A549 (cell line): ENCODE results near the gene HCFC1R1.

Experiments
- CBX8 ChIP-seq: fragments of 200-600 bp; sonication (generic); IDR thresholded peaks from 2 replicates; pipeline ENCODE4 v1.6.1; 2016
- MAX ChIP-seq: IDR thresholded peaks from 2 replicates; pipeline ENCODE4 v1.6.1; 2012
- RCOR1 ChIP-seq: fragments of 150-350 bp; IDR thresholded peaks from 2 replicates; pipeline ENCODE4 v1.6.1; 2014; ENCODE audit warnings: antibody characterized with exemption, low read length, low read depth
- REST ChIP-seq: fragments of 200-600 bp; sonication (generic); IDR thresholded peaks from 2 replicates; pipeline ENCODE4 v1.6.1; 2016; ENCODE audit warnings: antibody characterized with exemption, mild to moderate bottlenecking, moderate library complexity
- SMC3 ChIP-seq: fragments of >200 bp; sonication (Bioruptor Twin); formaldehyde crosslinking; IDR thresholded peaks from 3 replicates; pipeline ENCODE4 v1.6.1; 2018; ENCODE audit warnings: inconsistent platforms
- SREBF2 ChIP-seq: fragments of 450-650 bp; IDR thresholded peaks from 2 replicates; pipeline ENCODE4 v1.6.1; 2014; ENCODE audit warnings: mild to moderate bottlenecking, moderate library complexity
- ZSCAN20 ChIP-seq: fragments of 250-450 bp; sonication (Bioruptor Pico); IDR thresholded peaks from 2 replicates; pipeline ENCODE4 v1.8.0; 2022; ENCODE audit warnings: mild to moderate bottlenecking, moderate library complexity
- TF ChIP-seq, protein P1 (sequence below): fragments of >200 bp; sonication (Bioruptor Twin); formaldehyde crosslinking; IDR thresholded peaks from 3 replicates; pipeline ENCODE4 v1.5.1; 2016

- TF ChIP-seq SREBF2, result no peak
- TF ChIP-seq ZSCAN20 (CRISPR knock-in tag), result no peak
- no peak for TF ChIP-seq MAX
- TF ChIP-seq, protein P1, sequence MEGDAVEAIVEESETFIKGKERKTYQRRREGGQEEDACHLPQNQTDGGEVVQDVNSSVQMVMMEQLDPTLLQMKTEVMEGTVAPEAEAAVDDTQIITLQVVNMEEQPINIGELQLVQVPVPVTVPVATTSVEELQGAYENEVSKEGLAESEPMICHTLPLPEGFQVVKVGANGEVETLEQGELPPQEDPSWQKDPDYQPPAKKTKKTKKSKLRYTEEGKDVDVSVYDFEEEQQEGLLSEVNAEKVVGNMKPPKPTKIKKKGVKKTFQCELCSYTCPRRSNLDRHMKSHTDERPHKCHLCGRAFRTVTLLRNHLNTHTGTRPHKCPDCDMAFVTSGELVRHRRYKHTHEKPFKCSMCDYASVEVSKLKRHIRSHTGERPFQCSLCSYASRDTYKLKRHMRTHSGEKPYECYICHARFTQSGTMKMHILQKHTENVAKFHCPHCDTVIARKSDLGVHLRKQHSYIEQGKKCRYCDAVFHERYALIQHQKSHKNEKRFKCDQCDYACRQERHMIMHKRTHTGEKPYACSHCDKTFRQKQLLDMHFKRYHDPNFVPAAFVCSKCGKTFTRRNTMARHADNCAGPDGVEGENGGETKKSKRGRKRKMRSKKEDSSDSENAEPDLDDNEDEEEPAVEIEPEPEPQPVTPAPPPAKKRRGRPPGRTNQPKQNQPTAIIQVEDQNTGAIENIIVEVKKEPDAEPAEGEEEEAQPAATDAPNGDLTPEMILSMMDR, result no peak
- no peak for TF ChIP-seq SMC3
- no peak for TF ChIP-seq REST
- TF ChIP-seq RCOR1, result no peak
- no peak for TF ChIP-seq CBX8
These were observed 13.1 kb upstream of the HCFC1R1 start, which contains the start of gene BICDL2 for GRCh38 chr16:3036726-3037315.
